Endothelial cell of umbilical vein (primary cell): ENCODE data around the gene LYRM2.

Experiments
- CTCF ChIP-seq, 2 donors: IDR thresholded peaks; 1 replicate in 1 of 2; 2 replicates in 1 of 2; pipeline ENCODE4 v1.5.1; 2011; ENCODE audit warnings: low read length in 2 of 2, mild to moderate bottlenecking in 2 of 2, moderate library complexity in 2 of 2, control low read depth in 1 of 2, inconsistent platforms in 1 of 2, low read depth in 1 of 2; ENCODE audit not compliant: insufficient read depth in 1 of 2; ENCODE audit errors: extremely low read depth in 1 of 2
- EZH2 ChIP-seq: IDR thresholded peaks from 2 replicates; pipeline ENCODE4 v1.6.1; 2012; ENCODE audit warnings: borderline replicate concordance, low read depth, mild to moderate bottlenecking, moderate library complexity, low read length, inconsistent platforms; ENCODE audit not compliant: severe bottlenecking
- FOS ChIP-seq: IDR thresholded peaks from 2 replicates; pipeline ENCODE4 v1.6.1; 2011; ENCODE audit warnings: mild to moderate bottlenecking, low read length, moderate library complexity, borderline replicate concordance; ENCODE audit not compliant: insufficient read depth
- JUN ChIP-seq: IDR thresholded peaks from 2 replicates; pipeline ENCODE4 v1.6.1; 2011; ENCODE audit warnings: borderline replicate concordance, low read depth; ENCODE audit not compliant: insufficient read length, insufficient read depth
- MAX ChIP-seq: IDR thresholded peaks from 2 replicates; pipeline ENCODE4 v1.6.1; 2011; ENCODE audit not compliant: insufficient read depth, insufficient read length
- MYC ChIP-seq: IDR thresholded peaks from one replicate; pipeline ENCODE4 v1.6.1; 2011; ENCODE audit warnings: mild to moderate bottlenecking, low read depth, low read length
- POLR2A ChIP-seq: IDR thresholded peaks from 2 replicates; pipeline ENCODE4 v1.6.1; 2012; ENCODE audit warnings: low read depth, mild to moderate bottlenecking, control low read depth, low read length
- POLR2AphosphoS5 ChIP-seq: IDR thresholded peaks from 2 replicates; pipeline ENCODE4 v1.6.1; 2012; ENCODE audit warnings: low read depth, mild to moderate bottlenecking, control low read depth, low read length, moderate library complexity; ENCODE audit not compliant: insufficient read depth

- no peak for TF ChIP-seq FOS
- no peak for TF ChIP-seq POLR2A
- TF ChIP-seq CTCF (IDR thresholded peaks at IDR 0.05; ENCODE audit: extremely low read depth in 1 of 2, insufficient read depth in 1 of 2, low read depth in 1 of 2, low read length in 2 of 2): no peak
- no peak for TF ChIP-seq EZH2
- no peak for TF ChIP-seq POLR2AphosphoS5
- no peak for TF ChIP-seq MYC
- TF ChIP-seq JUN: no peak
- TF ChIP-seq MAX: no peak
These were observed 24.2 kb upstream of the LYRM2 start for GRCh38 chr6:89662659-89663223.
